GM12892 (cell line): ENCODE data around the gene CTNNA3.

Source experiments
- POLR2AphosphoS5 ChIP-seq: IDR thresholded peaks from 2 replicates; pipeline ENCODE4 v1.6.1; 2011; ENCODE audit warnings: low read depth, low read length, control low read depth
- TAF1 ChIP-seq: IDR thresholded peaks from 2 replicates; pipeline ENCODE4 v1.6.1; 2011; ENCODE audit warnings: low read depth, mild to moderate bottlenecking, control low read depth, low read length, borderline replicate concordance

- TF ChIP-seq POLR2AphosphoS5 = no peak
- no peak for TF ChIP-seq TAF1
Measured at GRCh38 chr10:67622984-67623383, 73.0 kb downstream of the CTNNA3 start.
